HL-60 (cell line): ENCODE measurements around the gene TRPM1.

ENCODE experiments used
- DNase-seq, 2 experiments: peaks; one replicate each; pipeline ENCODE4 v3.0.0-alpha.2; 2010 to 2020; ENCODE audit warnings: low read depth in 1 of 2, low spot score in 1 of 2
- H3K27ac ChIP-seq: fragments of 250-450 bp; sonication (Bioruptor Pico); replicated peaks from 2 replicates; pipeline ENCODE4 v1.5.1; 2020; ENCODE audit warnings: mild to moderate bottlenecking, moderate library complexity
- H3K27me3 ChIP-seq: fragments of 250-450 bp; sonication (Bioruptor Pico); 2 replicates; pipeline ENCODE4 v1.5.1; 2021; ENCODE audit warnings: mild to moderate bottlenecking, moderate library complexity; ENCODE audit not compliant: insufficient read depth, poor library complexity, severe bottlenecking
- H3K4me3 ChIP-seq: replicated peaks from 2 replicates; pipeline ENCODE4 v1.5.1; 2011; ENCODE audit warnings: mild to moderate bottlenecking, control low read depth, low read length; ENCODE audit not compliant: insufficient read depth
- GABPA ChIP-seq: IDR thresholded peaks from 2 replicates; pipeline ENCODE4 v1.6.1; 2012; ENCODE audit warnings: low read depth
- POLR2AphosphoS5 ChIP-seq: IDR thresholded peaks from 2 replicates; pipeline ENCODE4 v1.6.1; 2012; ENCODE audit warnings: low read depth
- SPI1 ChIP-seq: IDR thresholded peaks from 2 replicates; pipeline ENCODE4 v1.6.1; 2012; ENCODE audit warnings: low read depth, mild to moderate bottlenecking, borderline replicate concordance
- TF ChIP-seq, protein P1 (sequence below): IDR thresholded peaks from one replicate; pipeline ENCODE4 v1.5.1; 2011; ENCODE audit warnings: low read length, control low read depth, inconsistent platforms; ENCODE audit not compliant: insufficient read depth
- TF ChIP-seq, protein P2 (sequence below): IDR thresholded peaks from 2 replicates; pipeline ENCODE4 v1.6.1; 2012; ENCODE audit warnings: low read depth; ENCODE audit not compliant: insufficient replicate concordance

Gene TRPM1

DNA sequence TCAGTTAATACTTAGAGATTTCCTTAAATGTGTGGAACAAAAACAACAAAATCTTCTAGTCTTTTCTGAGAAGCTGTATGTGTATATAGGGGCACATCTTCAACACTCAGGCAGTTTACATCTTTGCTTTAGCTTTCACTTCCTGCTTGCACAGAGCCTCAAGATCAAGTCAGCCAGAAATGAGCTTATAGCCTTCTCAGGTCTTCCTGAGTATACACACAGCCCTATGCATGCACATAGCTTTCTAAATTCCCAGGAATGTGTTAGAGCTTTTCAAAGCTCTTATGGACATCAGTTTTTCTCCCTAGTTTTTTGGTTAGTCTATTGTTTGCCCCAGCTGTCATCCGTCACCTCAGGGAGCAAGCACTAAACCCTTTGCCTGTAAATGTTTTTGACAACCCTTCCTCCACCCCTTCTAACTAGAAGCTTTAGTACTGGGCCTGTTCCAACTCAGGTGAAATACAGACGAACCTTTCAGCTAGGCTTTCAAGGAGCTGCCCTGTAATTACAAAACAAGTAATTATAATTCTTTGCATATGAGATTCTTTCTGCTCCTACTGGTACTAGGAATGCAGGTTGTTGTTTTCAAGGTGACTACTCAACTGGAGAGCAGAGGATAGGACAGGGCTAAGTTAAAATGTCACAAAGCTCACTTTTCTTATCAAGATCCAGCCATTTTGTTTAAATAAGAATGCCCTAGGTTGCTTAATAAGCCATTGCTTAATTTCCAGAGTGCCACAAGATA, 87.5 kb downstream of the TRPM1 start:
- Histone ChIP-seq H3K27ac (no peak overlapping the region), H3K4me3 (no peak overlapping the region), H3K27me3 (no peaks in the 10 kb centered on the region)
- TF ChIP-seq, protein P1, sequence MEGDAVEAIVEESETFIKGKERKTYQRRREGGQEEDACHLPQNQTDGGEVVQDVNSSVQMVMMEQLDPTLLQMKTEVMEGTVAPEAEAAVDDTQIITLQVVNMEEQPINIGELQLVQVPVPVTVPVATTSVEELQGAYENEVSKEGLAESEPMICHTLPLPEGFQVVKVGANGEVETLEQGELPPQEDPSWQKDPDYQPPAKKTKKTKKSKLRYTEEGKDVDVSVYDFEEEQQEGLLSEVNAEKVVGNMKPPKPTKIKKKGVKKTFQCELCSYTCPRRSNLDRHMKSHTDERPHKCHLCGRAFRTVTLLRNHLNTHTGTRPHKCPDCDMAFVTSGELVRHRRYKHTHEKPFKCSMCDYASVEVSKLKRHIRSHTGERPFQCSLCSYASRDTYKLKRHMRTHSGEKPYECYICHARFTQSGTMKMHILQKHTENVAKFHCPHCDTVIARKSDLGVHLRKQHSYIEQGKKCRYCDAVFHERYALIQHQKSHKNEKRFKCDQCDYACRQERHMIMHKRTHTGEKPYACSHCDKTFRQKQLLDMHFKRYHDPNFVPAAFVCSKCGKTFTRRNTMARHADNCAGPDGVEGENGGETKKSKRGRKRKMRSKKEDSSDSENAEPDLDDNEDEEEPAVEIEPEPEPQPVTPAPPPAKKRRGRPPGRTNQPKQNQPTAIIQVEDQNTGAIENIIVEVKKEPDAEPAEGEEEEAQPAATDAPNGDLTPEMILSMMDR, result no peak
- TF ChIP-seq GABPA (no peak), SPI1 (no peak), POLR2AphosphoS5 (no peak)
- no peak for DNase-seq

- Histone ChIP-seq H3K4me3 (no peak overlapping the region), H3K27ac (no peak overlapping the region), H3K27me3 (no peaks in the 10 kb centered on the region)
- DNase-seq, result no peak
- no peak for TF ChIP-seq GABPA
- TF ChIP-seq, protein P2, sequence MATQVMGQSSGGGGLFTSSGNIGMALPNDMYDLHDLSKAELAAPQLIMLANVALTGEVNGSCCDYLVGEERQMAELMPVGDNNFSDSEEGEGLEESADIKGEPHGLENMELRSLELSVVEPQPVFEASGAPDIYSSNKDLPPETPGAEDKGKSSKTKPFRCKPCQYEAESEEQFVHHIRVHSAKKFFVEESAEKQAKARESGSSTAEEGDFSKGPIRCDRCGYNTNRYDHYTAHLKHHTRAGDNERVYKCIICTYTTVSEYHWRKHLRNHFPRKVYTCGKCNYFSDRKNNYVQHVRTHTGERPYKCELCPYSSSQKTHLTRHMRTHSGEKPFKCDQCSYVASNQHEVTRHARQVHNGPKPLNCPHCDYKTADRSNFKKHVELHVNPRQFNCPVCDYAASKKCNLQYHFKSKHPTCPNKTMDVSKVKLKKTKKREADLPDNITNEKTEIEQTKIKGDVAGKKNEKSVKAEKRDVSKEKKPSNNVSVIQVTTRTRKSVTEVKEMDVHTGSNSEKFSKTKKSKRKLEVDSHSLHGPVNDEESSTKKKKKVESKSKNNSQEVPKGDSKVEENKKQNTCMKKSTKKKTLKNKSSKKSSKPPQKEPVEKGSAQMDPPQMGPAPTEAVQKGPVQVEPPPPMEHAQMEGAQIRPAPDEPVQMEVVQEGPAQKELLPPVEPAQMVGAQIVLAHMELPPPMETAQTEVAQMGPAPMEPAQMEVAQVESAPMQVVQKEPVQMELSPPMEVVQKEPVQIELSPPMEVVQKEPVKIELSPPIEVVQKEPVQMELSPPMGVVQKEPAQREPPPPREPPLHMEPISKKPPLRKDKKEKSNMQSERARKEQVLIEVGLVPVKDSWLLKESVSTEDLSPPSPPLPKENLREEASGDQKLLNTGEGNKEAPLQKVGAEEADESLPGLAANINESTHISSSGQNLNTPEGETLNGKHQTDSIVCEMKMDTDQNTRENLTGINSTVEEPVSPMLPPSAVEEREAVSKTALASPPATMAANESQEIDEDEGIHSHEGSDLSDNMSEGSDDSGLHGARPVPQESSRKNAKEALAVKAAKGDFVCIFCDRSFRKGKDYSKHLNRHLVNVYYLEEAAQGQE, result no peak
- no peak for TF ChIP-seq SPI1
- TF ChIP-seq, protein P1, result no peak
- TF ChIP-seq POLR2AphosphoS5, result no peak
Observed at GRCh38 chr15:31012455-31012854, 89.1 kb downstream of the TRPM1 start.

- DNase-seq, result no peak
- TF ChIP-seq, protein P1, result no peak
- TF ChIP-seq POLR2AphosphoS5, result no peak
- no peak for TF ChIP-seq GABPA
- TF ChIP-seq, protein P2, result no peak
- TF ChIP-seq SPI1, result no peak
- no peaks in the 10 kb centered on the region for H3K27me3 ChIP-seq
- no peak overlapping the region for H3K4me3 ChIP-seq
- no peak overlapping the region for H3K27ac ChIP-seq
Observed at GRCh38 chr15:31010036-31010435, 91.5 kb downstream of the TRPM1 start.
